Embryonic facial prominence (tissue), 1 donor: ENCODE results near the gene CMC1.

Experiments
- DNase-seq: peaks from one replicate; pipeline ENCODE4 v3.0.0-alpha.2; 2016; ENCODE audit errors: extremely low spot score

CMC1 gene

DNA sequence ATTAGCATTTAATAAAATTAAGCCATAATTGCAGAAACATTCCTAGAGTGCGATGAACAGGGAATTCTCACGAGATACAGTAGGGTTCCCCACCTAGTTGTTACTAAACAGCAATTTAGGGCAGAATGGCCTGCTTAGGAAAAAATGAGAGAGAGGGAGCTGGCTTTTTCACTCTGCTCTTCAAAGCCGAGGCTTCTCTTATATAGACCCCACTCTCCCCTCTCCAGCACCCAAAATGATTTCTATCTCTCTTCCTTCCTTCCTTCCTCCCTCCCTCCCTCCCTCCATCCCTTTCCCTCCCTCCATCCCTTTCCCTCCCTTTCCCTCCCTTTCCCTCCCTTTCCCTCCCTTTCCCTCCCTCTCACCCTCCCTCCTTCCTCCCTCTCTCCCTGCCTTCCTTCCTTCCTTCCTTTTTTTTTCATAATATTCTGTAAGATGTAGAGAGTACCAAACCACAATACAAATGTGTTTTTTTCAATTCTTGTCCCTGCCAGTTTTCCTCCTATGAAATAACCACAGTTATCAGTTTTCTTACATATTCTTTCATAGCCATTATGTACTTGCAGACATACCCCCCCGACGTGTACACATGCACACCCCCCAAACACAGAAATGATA, 59.0 kb downstream of the CMC1 start:
- DNase-seq, result no peak

DNA sequence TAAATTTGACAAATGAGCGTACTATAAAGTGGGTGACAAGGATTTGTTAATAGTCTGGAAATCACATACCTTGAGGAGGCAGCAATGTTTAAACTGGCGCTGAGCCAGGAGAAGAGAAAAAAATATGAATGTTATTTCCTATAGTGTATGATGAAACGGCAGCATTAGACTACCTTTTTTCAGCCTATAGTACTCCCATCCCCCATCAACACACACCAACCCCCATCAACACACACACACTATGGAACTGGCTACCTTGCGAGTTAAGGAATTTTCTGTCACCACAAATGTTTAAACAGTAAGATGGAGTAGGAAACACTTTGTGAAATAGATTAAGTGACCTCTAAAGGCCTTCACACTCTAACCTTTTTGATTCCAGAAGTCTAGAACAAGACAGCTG, 60.3 kb downstream of the CMC1 start:
- DNase-seq, result no peak

DNA sequence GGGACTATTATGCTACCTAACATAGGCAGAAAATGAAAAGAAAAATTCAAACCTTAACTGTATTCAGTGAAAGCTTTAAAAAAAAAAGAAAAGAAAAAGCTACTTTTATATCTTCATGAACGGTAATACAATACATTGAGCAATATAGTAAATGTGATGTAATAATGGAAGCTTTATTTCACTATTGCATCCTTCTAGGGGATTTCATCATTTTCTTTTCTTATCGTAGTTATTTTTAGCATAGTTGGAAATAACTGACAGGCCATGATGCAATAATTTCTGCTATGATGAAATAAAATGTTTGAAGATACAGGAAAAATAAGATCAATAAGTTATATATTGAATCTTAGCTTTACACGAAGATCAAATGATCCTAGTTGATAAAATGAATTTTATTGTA, 66.8 kb downstream of the CMC1 start:
- DNase-seq, result no peak

DNA sequence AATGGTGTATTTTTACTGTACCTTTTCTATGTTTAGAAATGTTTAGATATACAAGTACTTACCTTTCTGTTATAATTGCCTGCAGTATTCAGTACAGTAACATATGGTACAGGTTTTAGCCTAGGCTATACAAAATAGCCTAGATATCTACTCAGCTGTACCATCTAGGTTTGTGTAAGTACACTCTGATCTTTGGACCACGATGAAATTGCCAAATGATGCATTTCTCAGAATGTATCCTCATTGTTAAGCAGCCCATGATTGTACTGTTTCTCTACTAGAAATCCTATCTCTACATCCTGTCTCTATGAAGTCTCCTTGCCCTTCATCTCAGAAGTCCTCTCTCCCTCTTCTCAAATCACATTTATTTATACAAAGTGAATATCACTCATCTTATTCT, 74.3 kb downstream of the CMC1 start:
- no peak for DNase-seq

DNA sequence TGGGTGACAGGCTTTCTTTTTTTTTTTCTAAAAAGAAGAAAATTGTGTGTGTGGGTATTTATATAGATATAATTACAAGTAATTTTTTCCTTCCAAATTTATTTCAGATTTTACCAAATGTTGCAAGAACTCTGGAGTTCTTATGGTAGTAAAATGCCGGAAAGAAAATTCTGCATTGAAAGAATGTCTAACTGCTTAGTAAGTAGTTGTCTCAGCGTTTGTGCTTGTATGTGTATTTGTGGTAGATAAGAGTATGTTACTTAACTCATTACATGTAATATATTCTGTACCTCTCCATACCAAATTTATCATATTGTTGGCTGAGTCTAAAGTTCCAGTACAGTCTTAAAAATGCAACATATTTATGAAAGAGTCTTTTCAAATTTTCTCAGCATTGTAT, 74.8 kb downstream of the CMC1 start:
- no peak for DNase-seq

DNA sequence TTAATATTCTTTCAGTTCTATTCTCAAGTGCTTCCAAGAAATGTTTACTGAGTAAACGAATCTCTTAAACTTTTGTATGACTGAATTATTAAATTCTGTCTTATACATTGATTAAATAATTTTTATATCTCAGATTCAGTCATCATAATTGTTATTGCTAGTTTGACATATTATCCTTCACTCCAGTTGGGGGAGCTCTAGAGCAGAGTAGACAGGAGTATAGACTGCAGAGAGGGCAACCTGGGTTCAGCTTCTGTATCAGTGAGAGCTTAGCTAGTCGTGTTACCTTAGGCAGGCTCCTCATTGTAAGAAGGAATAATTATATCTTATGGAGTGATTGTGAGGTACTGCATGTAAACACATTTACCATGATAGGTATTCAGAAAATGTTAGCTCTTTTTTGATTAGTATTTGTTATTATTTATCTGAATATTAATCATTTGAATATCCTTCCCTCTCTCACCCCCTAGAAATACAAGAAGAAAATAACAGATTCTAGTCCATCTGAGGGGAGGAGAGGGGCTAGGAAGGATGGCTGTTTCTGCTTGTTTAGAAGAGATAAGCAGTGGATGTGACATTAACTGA, 76.1 kb downstream of the CMC1 start:
- DNase-seq, result no peak

DNA sequence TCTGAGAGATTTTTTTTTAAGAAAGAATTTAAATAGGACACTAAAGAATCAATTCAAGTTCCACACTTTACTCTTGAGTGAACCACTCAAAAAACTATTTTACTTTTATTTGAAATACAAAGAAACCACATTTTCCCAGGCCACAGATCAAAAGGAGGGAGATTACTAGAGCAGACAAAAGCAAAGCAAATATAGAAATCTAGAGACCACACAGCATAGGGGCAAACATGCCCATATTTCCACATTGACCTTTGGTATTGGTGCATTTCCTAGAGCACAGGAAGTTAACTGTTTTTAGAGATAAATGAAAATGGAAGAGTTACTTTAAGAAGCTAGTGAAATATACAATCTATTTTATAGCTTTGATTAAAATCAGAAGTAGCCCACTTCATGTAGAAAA, 79.6 kb downstream of the CMC1 start:
- DNase-seq, result no peak

DNA sequence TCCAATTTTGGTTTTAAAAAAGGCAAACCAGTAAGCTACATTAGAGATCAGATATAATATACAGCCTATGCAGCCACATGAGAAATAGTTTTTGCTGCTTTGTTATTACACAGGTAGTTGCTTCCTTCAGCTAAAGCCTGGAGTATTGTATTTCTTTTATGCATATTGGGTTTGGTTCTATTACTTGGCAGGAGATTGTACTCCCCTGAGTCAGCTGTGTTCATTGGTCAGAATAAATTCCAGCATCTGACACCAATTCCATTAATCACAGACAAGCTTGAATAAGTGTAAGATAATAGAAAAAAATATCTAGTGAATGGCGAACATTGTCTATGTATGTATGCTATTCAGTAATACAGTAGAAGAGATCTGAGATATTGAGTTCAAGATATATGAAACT, 81.0 kb downstream of the CMC1 start:
- DNase-seq, result no peak

DNA sequence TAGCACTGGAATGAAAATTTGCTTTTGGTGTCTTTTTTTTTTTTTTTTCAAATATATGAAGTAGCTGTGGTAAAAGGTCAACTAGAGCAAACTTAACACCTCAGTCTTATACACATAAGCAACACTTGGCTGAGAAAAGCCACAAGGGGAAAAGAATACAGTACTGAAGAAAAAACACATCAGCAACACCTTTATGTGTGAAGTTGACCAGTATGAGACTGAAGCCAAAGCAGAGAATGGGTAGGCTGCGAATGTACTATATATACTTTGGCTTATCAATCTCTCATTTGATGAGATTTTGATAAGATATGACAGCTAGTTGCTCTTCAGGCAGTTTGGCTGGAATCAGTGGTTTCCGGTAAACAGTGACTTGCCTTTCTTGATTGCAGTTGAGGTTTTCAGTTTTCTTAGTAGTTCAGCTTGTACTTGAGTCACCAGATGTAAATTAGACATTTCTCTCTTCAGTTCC, 85.1 kb downstream of the CMC1 start:
- DNase-seq, result no peak

DNA sequence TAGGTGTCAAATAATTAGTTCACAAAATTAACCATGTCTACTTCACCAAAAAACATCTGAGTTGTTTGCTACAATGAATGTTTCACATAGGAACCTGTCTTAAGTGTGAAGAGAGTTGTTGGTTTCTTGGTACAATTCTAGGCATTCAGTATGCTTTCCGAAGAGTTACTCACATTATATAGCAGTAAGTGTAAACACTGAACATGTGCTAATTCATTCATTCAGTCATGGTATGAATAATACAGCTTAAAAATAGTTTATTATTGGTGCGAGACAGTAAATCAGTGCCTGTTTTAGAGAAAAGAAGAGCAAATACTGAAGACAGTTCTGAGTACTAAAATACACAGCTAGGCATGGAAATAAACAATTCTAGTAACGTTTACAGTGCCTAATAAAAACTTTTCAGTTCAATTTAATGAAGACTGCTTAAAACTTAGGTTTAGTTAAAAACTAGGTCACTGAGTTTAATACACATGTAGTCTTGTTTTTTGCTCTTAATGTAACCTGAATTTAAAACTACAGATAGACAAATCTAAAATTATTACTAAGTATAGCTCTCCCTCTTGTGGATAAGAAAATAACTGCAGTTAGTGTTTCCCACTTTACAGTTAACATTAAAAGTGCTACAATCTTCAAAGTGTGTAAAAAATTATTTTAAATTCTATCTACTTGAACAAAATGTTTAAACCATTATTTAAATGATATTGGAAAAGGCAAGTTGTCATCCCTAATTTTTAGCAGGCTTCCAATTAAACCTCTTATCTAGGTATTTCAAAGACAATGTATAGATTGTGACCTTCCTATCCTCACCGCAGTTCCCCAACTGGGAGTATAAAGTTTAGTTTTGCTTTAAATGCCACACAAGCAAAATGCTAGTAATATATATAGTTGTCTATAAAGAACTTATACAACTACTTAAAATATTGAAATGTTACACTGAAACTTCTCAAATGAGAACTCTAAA, 87.1 kb downstream of the CMC1 start:
- DNase-seq, result peak; percentile 48

DNA sequence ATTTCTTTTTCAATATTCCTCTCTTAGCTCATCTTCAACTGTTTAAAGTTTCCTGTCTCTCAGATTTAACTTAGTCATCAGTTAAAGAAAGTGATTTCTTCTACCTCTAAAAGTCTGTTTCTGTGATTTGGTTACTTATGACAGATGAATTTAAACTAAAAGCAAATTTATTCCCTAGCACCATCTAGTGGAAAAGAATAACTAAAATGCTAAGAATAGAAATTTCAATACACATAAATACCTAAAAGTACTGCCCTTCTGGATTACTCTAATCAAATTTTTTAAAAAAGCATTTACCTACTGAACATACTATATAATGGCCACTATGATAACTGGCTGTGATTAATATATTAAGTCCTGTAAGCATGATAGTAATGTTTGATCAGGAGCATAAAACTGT, 93.1 kb downstream of the CMC1 start:
- no peak for DNase-seq

DNA sequence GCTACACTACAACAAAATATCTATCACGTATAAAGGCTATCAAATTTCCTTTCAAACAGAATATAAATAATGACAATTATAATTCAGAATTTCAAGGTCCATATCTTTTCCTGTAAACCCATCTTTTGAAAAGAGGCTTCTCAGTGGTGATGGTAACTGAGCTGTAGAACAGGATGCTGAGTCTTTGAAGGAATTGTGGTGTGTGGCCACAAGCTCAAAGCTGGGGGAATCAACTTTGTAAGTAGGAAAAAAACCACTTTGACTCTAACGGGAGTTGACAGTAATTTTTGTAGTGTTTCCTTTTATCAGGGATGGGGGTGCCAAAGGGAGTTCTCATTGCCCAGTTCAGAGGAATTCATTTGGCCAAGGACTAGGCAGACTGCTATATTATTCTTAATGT, 93.8 kb downstream of the CMC1 start:
- no peak for DNase-seq

DNA sequence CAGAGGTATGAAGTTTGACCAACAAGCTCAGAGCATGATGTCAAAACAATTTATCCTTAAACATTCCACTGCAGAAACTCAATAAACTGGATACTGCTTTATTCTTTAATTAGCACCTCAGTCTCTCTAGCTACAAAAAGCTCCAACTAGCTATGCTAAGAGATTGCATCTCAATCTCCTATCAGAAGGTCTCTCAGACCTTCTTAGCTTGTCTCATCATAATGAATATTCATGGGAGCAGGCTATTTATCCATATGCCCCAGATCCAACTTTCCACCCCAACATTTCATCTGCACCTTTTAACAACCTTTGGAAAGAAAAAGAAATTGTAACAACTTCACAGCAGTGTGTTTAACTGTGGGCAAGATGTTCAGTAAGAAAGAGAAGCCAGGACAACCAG, 95.8 kb downstream of the CMC1 start:
- no peak for DNase-seq

DNA sequence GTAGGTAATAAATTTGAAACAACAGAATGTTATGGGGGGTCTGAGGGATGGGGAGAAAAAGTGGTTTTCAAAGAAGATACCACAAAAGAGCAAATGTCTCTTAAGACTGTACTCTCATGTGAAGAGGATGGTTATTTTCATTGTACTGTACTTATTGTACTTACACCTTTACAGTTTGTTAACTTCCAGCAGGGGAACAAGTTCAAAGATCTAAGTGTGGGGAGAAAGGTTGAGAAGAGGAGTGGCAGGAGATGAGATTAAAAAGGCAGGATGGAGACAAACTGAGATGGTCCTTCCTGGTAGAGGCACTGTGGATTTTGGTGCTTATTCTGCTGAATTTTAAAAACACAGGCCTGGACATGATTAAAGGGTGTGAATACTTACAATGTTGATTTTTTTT, 101.7 kb downstream of the CMC1 start:
- no peak for DNase-seq

DNA sequence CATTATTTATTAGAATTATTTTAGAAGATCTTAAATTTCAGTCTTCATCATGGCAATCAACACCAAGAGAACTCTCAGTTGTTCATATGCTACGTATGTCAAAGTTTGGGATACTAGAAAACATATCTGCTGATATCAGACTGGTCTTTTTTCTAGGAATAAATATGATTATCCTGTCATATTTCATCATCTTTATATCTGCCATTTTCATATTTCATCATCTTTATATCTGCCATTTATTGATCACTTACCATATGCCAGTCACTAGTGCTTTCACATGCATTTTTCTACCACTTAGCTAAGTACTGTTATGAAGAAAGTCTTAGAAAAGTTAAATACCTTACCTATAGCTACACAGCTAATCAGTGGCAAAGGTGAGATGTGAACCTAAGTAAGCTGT, 104.3 kb downstream of the CMC1 start:
- DNase-seq, result no peak

DNA sequence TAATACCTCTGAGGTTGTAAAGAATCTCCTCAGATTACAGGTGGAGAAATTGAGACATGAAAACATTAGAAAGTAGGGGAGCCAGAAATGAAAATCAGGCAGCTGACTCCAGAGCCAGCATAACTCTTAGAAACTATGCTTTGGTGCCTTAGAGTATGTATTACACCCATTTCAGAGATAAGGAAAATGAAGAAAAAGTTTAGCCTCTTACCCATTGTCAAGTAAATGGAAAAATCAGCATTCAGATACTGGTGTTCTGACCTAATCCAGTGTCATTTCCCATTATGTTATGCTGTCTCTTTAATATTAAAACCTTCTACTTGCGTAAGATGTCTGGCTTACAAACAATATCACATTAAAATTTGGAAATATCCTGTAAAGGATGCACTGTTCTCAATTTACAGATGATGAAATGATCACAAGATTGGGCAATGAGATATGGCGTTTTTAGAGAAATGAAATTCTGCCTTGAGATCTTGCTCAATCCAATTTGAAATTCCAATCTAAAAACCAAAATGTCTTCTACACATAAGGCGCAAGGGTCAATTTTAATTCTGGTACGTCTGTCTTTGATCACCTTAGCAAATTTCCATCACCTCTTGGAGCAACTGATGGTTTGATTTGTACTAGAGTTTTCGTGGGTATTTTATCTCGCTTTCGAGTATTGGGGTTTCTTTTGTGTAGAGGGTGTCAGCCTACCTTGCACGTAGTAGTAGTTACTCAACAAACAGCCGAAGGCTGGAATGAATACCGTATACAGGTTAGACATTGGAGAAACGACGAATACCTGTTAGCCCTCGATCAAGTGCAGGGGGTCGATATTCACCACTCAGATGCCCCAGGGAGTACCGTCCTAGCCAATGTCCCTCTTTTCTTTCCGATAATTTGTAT, 106.2 kb downstream of the CMC1 start:
- no peak for DNase-seq

DNA sequence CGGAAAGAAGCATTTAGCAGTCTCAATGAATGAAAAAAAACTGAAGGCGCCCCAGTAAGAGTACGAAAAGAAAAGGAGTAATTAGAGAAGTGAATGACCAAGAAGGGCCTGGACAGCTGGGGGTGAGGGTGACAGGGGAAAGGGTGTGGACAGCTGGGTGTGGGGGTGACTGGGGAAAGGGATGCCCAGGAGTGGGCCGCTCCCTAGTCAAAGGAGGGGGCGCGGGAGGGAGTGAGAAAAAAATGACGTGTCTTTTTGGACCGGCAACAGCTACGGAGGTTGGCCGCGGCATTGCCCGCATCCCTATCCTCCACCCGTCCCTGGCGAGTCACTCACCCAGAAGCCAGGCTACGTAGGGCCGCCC, 106.8 kb downstream of the CMC1 start:
- DNase-seq, result no peak

DNA sequence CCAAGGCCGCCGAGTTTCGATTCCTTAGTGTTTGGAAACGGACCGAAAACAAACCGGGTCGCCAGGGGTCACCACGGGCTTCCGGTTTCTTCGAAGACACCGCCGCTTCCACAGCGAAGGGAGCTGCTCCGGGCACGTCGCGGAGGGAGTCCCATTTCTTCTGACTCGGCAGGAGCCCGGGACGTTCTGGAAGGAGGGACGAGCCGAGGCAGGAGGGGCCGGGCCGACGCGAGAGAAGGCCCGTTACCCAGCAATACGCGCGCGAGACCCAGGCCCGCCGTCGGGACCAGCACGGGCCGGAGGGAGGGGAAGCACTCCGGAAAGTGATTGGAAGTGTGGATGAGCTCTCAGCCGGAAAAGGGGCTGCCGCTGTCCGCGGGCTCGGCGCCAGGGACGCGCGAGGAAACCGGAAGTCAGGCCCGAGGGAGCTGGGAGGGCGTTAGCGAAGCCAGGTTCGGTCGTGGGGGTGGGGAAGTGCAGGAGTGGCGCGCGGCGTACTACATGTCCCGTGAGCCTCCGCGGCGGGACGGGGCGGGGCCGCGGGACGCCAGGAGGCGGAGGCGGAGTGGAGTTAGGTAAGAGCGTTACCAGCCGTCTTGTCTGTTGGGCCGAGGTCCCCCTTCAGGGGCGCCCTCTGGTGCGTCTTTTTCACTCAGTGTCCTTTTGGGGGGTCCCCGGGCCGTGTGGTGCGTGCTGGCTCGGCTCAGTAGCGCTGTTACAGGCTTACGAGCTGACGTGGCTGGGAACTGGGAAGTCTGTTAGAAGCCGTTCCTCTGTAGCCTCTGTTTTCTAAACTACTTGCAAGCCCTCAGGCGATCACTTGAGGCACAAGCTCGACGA, 107.4 kb downstream of the CMC1 start, which contains the start of the genes AZI2 and ZCWPW2:
AZI2 (minus strand) TSS at position 196 of the 840 bp plus-strand sequence. CDS start 8,207 bp downstream, outside the sequence.
ZCWPW2 (plus strand) TSS at position 93 of the 840 bp plus-strand sequence. CDS start 64,348 bp downstream, outside the sequence.
- DNase-seq, result peak; percentile 96

DNA sequence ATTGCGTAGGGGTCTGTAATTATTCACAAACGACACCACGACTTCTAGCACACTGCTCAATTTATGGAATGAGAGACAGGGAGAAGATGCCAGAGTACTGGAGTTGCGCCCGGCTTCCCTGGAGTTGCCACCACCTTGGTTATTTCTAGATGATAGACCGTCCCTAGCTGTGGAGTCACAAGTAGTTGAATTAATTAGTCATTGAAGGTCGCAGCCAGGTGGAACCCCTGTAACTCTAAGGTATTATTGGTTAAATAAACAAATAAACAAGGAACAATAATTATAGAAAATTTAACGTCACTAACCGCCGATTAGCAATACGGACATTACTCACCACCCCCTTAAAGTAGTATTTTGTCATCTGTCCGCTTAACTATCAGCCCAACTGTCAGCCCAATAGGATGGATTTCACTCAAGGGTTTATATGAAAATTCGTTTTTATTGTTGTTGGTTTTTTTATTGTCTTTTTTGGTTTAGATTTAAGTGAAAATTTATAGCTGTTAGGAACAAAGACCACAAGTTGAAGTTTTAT, 108.1 kb downstream of the CMC1 start:
- no peak for DNase-seq
